ENCODE measurements around the gene RALGPS1. TPM values are rescaled to one million over a fixed set of nuclear protein-coding genes. Genes with fewer than 3 reads are reported as not detected.
A peak's percentile ranks its signal among the peaks of the same experiment; 100 is the strongest.

Gene RALGPS1
- total and polyA plus RNA-seq, 2 of the 13 experiments (the other 11 are each of a cell fraction or from before 2014, with no cell fraction given) = 3.7 to 6.5 TPM

- TF ChIP-seq, protein P1, sequence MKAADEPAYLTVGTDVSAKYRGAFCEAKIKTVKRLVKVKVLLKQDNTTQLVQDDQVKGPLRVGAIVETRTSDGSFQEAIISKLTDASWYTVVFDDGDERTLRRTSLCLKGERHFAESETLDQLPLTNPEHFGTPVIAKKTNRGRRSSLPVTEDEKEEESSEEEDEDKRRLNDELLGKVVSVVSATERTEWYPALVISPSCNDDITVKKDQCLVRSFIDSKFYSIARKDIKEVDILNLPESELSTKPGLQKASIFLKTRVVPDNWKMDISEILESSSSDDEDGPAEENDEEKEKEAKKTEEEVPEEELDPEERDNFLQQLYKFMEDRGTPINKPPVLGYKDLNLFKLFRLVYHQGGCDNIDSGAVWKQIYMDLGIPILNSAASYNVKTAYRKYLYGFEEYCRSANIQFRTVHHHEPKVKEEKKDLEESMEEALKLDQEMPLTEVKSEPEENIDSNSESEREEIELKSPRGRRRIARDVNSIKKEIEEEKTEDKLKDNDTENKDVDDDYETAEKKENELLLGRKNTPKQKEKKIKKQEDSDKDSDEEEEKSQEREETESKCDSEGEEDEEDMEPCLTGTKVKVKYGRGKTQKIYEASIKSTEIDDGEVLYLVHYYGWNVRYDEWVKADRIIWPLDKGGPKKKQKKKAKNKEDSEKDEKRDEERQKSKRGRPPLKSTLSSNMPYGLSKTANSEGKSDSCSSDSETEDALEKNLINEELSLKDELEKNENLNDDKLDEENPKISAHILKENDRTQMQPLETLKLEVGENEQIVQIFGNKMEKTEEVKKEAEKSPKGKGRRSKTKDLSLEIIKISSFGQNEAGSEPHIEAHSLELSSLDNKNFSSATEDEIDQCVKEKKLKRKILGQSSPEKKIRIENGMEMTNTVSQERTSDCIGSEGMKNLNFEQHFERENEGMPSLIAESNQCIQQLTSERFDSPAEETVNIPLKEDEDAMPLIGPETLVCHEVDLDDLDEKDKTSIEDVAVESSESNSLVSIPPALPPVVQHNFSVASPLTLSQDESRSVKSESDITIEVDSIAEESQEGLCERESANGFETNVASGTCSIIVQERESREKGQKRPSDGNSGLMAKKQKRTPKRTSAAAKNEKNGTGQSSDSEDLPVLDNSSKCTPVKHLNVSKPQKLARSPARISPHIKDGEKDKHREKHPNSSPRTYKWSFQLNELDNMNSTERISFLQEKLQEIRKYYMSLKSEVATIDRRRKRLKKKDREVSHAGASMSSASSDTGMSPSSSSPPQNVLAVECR (CRISPR knock-in tag; IDR thresholded peaks at IDR 0.05; ENCODE audit: borderline replicate concordance) = peak; percentile 49; the same call in 1 of the 2 replicates
- TF ChIP-seq, protein P2, sequence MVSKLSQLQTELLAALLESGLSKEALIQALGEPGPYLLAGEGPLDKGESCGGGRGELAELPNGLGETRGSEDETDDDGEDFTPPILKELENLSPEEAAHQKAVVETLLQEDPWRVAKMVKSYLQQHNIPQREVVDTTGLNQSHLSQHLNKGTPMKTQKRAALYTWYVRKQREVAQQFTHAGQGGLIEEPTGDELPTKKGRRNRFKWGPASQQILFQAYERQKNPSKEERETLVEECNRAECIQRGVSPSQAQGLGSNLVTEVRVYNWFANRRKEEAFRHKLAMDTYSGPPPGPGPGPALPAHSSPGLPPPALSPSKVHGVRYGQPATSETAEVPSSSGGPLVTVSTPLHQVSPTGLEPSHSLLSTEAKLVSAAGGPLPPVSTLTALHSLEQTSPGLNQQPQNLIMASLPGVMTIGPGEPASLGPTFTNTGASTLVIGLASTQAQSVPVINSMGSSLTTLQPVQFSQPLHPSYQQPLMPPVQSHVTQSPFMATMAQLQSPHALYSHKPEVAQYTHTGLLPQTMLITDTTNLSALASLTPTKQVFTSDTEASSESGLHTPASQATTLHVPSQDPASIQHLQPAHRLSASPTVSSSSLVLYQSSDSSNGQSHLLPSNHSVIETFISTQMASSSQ (IDR thresholded peaks at IDR 0.05; ENCODE audit: low read depth) = no peak
- TF ChIP-seq, protein P2 (CRISPR knock-in tag; IDR thresholded peaks at IDR 0.05; ENCODE audit: borderline replicate concordance) = no peak
- no peak for TF ChIP-seq PRPF4 (IDR thresholded peaks at IDR 0.05; ENCODE audit: low read depth, low read length, poor library complexity, severe bottlenecking)
- TF ChIP-seq ZBTB33 (CRISPR knock-in tag; IDR thresholded peaks at IDR 0.05) = peak; percentile 58
- no peak for TF ChIP-seq ZNF703 (CRISPR knock-in tag; IDR thresholded peaks at IDR 0.05; ENCODE audit: borderline replicate concordance)
- TF ChIP-seq THAP11 (CRISPR knock-in tag; IDR thresholded peaks at IDR 0.05) = no peak
- TF ChIP-seq, protein P3, sequence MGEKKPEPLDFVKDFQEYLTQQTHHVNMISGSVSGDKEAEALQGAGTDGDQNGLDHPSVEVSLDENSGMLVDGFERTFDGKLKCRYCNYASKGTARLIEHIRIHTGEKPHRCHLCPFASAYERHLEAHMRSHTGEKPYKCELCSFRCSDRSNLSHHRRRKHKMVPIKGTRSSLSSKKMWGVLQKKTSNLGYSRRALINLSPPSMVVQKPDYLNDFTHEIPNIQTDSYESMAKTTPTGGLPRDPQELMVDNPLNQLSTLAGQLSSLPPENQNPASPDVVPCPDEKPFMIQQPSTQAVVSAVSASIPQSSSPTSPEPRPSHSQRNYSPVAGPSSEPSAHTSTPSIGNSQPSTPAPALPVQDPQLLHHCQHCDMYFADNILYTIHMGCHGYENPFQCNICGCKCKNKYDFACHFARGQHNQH (CRISPR knock-in tag; IDR thresholded peaks at IDR 0.05) = peak; percentile 33; the same call in 1 of the 2 replicates
- TF ChIP-seq, protein P4, sequence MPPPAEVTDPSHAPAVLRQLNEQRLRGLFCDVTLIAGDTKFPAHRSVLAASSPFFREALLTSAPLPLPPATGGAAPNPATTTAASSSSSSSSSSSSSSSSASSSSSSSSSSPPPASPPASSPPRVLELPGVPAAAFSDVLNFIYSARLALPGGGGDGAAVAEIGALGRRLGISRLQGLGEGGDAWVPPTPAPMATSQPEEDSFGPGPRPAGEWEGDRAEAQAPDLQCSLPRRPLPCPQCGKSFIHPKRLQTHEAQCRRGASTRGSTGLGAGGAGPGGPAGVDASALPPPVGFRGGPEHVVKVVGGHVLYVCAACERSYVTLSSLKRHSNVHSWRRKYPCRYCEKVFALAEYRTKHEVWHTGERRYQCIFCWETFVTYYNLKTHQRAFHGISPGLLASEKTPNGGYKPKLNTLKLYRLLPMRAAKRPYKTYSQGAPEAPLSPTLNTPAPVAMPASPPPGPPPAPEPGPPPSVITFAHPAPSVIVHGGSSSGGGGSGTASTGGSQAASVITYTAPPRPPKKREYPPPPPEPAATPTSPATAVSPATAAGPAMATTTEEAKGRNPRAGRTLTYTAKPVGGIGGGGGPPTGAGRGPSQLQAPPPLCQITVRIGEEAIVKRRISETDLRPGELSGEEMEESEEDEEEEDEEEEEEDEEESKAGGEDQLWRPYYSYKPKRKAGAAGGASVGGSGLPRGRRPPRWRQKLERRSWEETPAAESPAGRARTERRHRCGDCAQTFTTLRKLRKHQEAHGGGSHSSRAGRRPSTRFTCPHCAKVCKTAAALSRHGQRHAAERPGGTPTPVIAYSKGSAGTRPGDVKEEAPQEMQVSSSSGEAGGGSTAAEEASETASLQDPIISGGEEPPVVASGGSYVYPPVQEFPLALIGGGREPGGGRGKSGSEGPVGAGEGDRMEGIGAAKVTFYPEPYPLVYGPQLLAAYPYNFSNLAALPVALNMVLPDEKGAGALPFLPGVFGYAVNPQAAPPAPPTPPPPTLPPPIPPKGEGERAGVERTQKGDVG (CRISPR knock-in tag; IDR thresholded peaks at IDR 0.05; ENCODE audit: borderline replicate concordance) = no peak
- no peak for TF ChIP-seq SOX6 (IDR thresholded peaks at IDR 0.05)
- TF ChIP-seq SOX6 (CRISPR knock-in tag; IDR thresholded peaks at IDR 0.05) = no peak
- TF ChIP-seq HDAC6 (IDR thresholded peaks at IDR 0.05; ENCODE audit: low read depth, low read length) = no peak
Observed at GRCh38 chr9:127122176-127123063, 207.8 kb downstream of the RALGPS1 start, which contains the start of gene ANGPTL2 (continued).

All from HepG2 (cell line).